Measurements from ENCODE around the gene CHST14.

The CHST14 gene

DNA sequence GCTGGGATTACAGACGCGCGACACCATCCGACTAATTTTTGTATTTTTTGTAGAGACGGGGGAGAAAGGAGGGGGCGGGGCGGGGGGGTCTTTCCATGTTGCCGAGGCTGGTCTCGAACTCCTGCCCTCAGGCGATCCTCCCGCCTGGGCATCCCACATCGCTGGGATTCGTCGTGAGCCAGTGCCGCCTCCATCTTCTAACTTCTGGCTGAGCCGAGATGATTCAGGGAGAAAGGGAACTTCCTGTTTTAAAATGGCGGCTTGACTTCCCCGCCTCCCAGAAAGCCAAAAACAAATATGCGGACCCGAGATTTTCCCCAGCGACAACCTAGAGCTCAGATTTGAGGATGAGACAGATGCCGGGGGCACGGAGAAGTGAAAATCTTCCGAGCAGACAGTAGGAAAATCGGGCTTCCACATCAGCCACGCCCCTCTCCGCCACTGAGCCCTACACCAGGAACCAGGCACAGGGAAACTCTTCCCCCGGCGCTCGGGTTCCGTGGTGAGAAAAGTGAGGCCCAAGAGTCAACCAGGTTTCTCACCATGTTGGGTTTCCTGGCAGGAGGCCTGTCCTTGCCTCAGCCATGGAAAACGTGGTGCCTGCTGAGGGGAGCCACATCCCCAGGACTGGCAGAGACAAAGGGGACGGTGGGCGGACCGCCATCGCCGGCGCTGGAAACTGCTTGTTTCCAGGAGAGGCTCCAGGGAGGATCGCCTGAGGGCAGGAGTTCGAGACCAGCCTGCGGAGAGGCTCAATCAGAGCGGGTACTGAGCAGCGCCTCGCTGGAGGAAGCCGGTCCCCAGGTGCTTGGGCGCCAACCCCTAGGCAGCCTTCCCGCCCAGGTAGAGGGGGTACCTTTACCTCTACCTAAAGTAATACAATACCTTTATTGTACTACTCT lies 18.7 kb downstream of the CHST14 start:
- peaks cover 0 to 5% of the 10 kb centered on the region in 2 donors for H3K27me3 ChIP-seq (ENCODE audit: control insufficient read depth in 1 of 2, insufficient read depth in 2 of 2, low read length in 2 of 2)
- H3K9me3 ChIP-seq (ENCODE audit: control insufficient read depth in 1 of 2, low read length in 2 of 2), result no peaks in the 10 kb centered on the region
- no peak overlapping the region for H3K27ac ChIP-seq (ENCODE audit: low read depth, low read length)
- H3K9ac ChIP-seq (ENCODE audit: low read depth in 1 of 2, low read length in 2 of 2), result no peak overlapping the region
- no peak overlapping the region for H3K4me3 ChIP-seq (ENCODE audit: low read depth in 1 of 2, low read length in 2 of 2)
- H3K4me1 ChIP-seq (ENCODE audit: control insufficient read depth in 1 of 2, insufficient read depth in 2 of 2, low read length in 2 of 2), result no peaks in the 10 kb centered on the region
- no peaks in the 10 kb centered on the region for H3K36me3 ChIP-seq (ENCODE audit: control insufficient read depth in 1 of 2, insufficient read depth in 2 of 2, low read length in 2 of 2)

DNA sequence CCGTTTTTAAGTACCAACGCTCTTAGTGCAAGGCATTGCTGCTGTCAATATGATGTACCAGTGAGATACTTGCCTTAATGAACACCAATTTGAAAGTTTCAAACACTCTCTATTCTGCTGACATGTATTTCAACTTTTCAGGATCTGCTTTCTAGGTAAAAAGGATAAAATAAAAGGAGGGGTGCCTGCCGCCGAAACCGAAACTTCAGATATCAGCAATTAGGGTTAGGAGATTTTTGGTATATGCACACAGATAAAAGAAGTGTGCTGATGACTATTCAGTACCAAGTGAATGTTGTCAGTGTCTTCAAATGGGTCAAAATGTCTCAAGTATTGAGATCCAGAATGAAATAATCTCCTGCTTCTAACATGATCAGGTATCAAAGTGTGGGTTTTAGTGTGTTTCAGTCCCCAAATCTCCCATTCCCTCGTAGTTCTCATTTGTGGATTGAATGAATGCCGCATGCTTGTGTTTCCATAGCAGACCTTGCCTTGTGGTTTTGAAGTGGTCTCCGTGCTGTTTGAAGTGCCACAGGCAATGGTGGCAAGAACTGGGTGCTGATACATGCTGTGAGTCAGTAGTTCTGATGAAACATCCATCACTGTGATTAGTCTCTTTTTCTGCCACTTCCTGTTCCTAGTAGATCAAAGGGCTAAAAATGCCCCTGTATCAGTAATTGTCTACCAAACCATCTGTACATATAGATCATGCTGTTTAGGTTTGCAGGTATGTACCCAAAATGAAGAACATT lies 22.5 kb downstream of the CHST14 start:
- H3K27ac ChIP-seq (ENCODE audit: low read depth, low read length), result no peak overlapping the region

DNA sequence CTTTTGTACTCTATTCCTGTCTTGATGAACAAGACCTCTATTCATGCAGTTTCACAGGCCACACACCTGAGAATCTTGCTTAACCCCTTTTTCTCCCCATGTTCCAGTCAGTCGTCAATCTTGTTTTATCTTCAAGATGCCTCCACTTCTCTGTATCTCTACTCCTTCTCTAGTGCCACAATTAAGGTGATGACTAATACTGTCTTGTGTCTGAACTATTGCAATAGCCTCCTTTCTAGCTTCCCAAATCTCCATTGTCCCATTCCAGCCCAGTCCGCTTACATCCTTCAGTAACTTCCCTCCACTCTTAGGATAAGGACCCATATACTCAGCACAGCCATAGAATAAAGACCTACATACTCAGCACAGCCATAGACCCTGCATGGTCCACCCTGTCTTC lies 24.7 kb downstream of the CHST14 start:
- peaks cover 0 to 9% of the 10 kb centered on the region in 2 donors for H3K27me3 ChIP-seq (ENCODE audit: control insufficient read depth in 1 of 2, insufficient read depth in 2 of 2, low read length in 2 of 2)
- no peaks in the 10 kb centered on the region for H3K9me3 ChIP-seq (ENCODE audit: control insufficient read depth in 1 of 2, low read length in 2 of 2)
- H3K9ac ChIP-seq (ENCODE audit: low read depth in 1 of 2, low read length in 2 of 2), result no peak overlapping the region
- no peaks in the 10 kb centered on the region for H3K36me3 ChIP-seq (ENCODE audit: control insufficient read depth in 1 of 2, insufficient read depth in 2 of 2, low read length in 2 of 2)
- H3K4me3 ChIP-seq (ENCODE audit: low read depth in 1 of 2, low read length in 2 of 2), result no peak overlapping the region
- no peak overlapping the region for H3K27ac ChIP-seq (ENCODE audit: low read depth, low read length)
- no peaks in the 10 kb centered on the region for H3K4me1 ChIP-seq (ENCODE audit: control insufficient read depth in 1 of 2, insufficient read depth in 2 of 2, low read length in 2 of 2)

More for the DNA sequence above, 22.5 kb downstream of the CHST14 start:
- H3K4me1 ChIP-seq (ENCODE audit: control insufficient read depth in 1 of 2, insufficient read depth in 2 of 2, low read length in 2 of 2), result no peaks in the 10 kb centered on the region
- no peaks in the 10 kb centered on the region for H3K9me3 ChIP-seq (ENCODE audit: control insufficient read depth in 1 of 2, low read length in 2 of 2)
- H3K27me3 ChIP-seq (ENCODE audit: control insufficient read depth in 1 of 2, insufficient read depth in 2 of 2, low read length in 2 of 2), result peaks cover 0 to 5% of the 10 kb centered on the region in 2 donors
- no peak overlapping the region for H3K4me3 ChIP-seq (ENCODE audit: low read depth in 1 of 2, low read length in 2 of 2)
- no peaks in the 10 kb centered on the region for H3K36me3 ChIP-seq (ENCODE audit: control insufficient read depth in 1 of 2, insufficient read depth in 2 of 2, low read length in 2 of 2)
- no peak overlapping the region for H3K9ac ChIP-seq (ENCODE audit: low read depth in 1 of 2, low read length in 2 of 2)

DNA sequence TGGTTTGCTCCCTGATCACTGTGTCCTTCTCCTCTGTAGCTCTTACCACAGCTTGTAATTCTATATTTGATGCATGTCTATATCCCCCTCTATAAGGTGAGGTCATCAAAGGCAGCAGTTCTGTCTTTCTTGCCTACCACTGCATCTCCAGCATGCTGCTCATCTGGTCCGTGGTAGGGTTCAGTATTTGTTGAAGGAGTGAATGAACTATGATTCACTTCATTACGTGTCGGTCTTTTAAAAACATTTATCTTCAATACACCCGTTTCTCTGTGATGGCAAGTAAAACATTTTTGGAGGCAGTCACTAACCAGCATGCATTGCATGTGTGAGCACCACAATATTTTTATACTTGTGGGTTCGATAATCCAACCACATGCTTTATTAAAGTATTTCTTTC lies 27.6 kb downstream of the CHST14 start:
- Histone ChIP-seq H3K27me3 (ENCODE audit: control insufficient read depth in 1 of 2, insufficient read depth in 2 of 2, low read length in 2 of 2) (peaks cover 0 to 12% of the 10 kb centered on the region in 2 donors), H3K4me3 (ENCODE audit: low read depth in 1 of 2, low read length in 2 of 2) (no peak overlapping the region), H3K9ac (ENCODE audit: low read depth in 1 of 2, low read length in 2 of 2) (no peak overlapping the region), H3K36me3 (ENCODE audit: control insufficient read depth in 1 of 2, insufficient read depth in 2 of 2, low read length in 2 of 2) (no peaks in the 10 kb centered on the region), H3K27ac (ENCODE audit: low read depth, low read length) (no peak overlapping the region), H3K9me3 (ENCODE audit: control insufficient read depth in 1 of 2, low read length in 2 of 2) (no peaks in the 10 kb centered on the region), H3K4me1 (ENCODE audit: control insufficient read depth in 1 of 2, insufficient read depth in 2 of 2, low read length in 2 of 2) (no peaks in the 10 kb centered on the region)

DNA sequence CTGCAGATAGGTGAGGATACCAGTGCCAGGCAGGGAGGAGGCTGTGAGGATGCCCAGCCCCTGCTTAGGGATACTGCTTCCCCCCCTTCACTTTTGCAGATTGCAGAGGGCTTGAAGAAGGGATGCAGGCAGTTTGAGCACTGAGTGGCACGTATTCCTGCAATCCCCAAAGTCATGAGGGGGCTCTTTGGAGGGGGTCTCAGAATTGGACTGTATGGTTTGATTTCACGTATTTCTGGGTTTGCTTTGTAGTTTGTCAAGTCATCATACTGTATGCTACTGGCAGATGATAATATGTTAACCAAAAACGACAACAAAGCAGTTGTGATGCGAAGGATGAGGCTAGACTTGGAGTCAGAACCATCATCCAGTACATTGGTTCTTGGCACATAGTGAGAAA lies 28.1 kb downstream of the CHST14 start:
- no peaks in the 10 kb centered on the region for H3K9me3 ChIP-seq (ENCODE audit: control insufficient read depth in 1 of 2, low read length in 2 of 2)
- H3K27me3 ChIP-seq (ENCODE audit: control insufficient read depth in 1 of 2, insufficient read depth in 2 of 2, low read length in 2 of 2), result peaks cover 0 to 8% of the 10 kb centered on the region in 2 donors
- no peak overlapping the region for H3K4me3 ChIP-seq (ENCODE audit: low read depth in 1 of 2, low read length in 2 of 2)
- no peaks in the 10 kb centered on the region for H3K4me1 ChIP-seq (ENCODE audit: control insufficient read depth in 1 of 2, insufficient read depth in 2 of 2, low read length in 2 of 2)
- H3K36me3 ChIP-seq (ENCODE audit: control insufficient read depth in 1 of 2, insufficient read depth in 2 of 2, low read length in 2 of 2), result no peaks in the 10 kb centered on the region
- no peak overlapping the region for H3K27ac ChIP-seq (ENCODE audit: low read depth, low read length)
- no peak overlapping the region for H3K9ac ChIP-seq (ENCODE audit: low read depth in 1 of 2, low read length in 2 of 2)

DNA sequence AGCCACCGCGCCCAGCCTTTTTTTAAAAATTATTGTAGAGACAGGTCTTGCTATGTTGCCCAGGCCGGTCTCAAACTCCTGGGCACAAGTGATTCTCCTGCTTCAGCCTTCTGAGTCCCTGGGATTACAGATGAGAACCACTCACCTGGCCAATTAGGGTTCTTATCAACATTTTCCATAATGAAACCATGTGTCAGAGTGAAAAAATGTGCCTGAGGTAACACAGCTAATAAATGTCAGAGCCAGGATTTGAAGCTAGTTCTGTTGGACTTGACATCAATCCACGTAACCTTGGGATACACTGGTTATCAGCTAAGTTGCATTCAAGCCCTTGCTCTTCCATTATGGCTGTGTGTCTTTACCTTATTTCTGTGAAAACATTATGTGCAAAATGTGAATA lies 29.1 kb downstream of the CHST14 start:
- Histone ChIP-seq H3K27ac (ENCODE audit: low read depth, low read length) (no peak overlapping the region), H3K4me3 (ENCODE audit: low read depth in 1 of 2, low read length in 2 of 2) (no peak overlapping the region), H3K27me3 (ENCODE audit: control insufficient read depth in 1 of 2, insufficient read depth in 2 of 2, low read length in 2 of 2) (peaks cover 2 to 8% of the 10 kb centered on the region in 2 donors), H3K36me3 (ENCODE audit: control insufficient read depth in 1 of 2, insufficient read depth in 2 of 2, low read length in 2 of 2) (no peaks in the 10 kb centered on the region), H3K9me3 (ENCODE audit: control insufficient read depth in 1 of 2, low read length in 2 of 2) (no peaks in the 10 kb centered on the region), H3K9ac (ENCODE audit: low read depth in 1 of 2, low read length in 2 of 2) (no peak overlapping the region), H3K4me1 (ENCODE audit: control insufficient read depth in 1 of 2, insufficient read depth in 2 of 2, low read length in 2 of 2) (no peaks in the 10 kb centered on the region)

DNA sequence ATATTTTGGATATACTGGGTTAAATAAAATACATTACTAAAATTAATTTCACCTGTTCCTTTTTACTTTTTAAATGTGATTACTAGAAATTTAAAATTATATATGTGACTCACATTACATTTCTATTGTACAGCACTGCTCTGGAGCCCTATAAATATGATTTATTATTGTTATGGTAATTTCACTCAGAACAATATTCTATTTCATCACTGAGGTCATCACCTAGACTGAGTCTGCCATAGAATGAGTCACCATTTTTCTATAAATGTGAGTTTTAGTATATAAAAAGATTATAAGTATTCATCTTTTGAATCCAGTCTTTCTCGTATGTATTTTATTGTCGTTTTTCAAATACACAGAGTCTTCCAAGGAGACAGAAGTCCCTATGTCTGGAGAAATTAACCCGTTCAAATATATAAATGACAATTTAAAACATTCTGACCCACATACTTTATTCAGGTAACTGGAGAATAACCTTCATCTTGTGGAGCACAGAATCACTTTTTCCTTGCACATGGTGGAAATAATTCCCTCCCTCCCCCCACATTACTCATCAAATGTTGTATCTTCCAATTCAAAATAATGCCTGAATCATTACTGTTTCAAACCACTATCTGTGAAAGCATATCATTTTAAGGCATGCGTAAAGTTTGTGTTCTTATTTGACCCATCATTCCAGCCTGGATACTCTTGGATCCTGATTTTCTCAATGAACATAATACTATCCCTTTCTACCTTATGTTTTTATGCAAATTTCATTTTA lies 30.0 kb downstream of the CHST14 start:
- H3K36me3 ChIP-seq (ENCODE audit: control insufficient read depth in 1 of 2, insufficient read depth in 2 of 2, low read length in 2 of 2), result no peaks in the 10 kb centered on the region
- no peak overlapping the region for H3K27ac ChIP-seq (ENCODE audit: low read depth, low read length)
- H3K27me3 ChIP-seq (ENCODE audit: control insufficient read depth in 1 of 2, insufficient read depth in 2 of 2, low read length in 2 of 2), result peaks cover 2 to 8% of the 10 kb centered on the region in 2 donors
- H3K9ac ChIP-seq (ENCODE audit: low read depth in 1 of 2, low read length in 2 of 2), result no peak overlapping the region
- no peak overlapping the region for H3K4me3 ChIP-seq (ENCODE audit: low read depth in 1 of 2, low read length in 2 of 2)
- no peaks in the 10 kb centered on the region for H3K9me3 ChIP-seq (ENCODE audit: control insufficient read depth in 1 of 2, low read length in 2 of 2)
- H3K4me1 ChIP-seq (ENCODE audit: control insufficient read depth in 1 of 2, insufficient read depth in 2 of 2, low read length in 2 of 2), result no peaks in the 10 kb centered on the region

DNA sequence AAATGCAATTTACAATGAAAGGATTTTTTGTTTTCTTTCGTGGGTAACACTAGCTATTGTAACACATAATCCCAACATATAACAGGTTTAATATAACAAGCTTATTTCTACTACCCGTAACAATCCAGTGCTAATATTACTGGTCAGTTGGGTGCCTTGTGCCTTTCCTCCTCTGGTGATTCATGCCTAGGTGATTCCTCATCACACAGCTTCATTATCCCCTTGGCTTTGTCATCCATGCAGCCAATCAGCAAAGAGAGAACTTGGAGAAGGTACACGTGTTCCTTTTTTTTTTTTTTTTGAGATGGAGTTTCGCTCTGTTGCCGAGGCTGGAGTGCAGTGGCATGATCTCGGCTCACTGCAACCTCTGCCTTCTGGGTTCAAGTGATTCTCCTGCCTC lies 30.7 kb downstream of the CHST14 start:
- peaks cover 2 to 8% of the 10 kb centered on the region in 2 donors for H3K27me3 ChIP-seq (ENCODE audit: control insufficient read depth in 1 of 2, insufficient read depth in 2 of 2, low read length in 2 of 2)
- no peaks in the 10 kb centered on the region for H3K4me1 ChIP-seq (ENCODE audit: control insufficient read depth in 1 of 2, insufficient read depth in 2 of 2, low read length in 2 of 2)
- H3K27ac ChIP-seq (ENCODE audit: low read depth, low read length), result no peak overlapping the region

DNA sequence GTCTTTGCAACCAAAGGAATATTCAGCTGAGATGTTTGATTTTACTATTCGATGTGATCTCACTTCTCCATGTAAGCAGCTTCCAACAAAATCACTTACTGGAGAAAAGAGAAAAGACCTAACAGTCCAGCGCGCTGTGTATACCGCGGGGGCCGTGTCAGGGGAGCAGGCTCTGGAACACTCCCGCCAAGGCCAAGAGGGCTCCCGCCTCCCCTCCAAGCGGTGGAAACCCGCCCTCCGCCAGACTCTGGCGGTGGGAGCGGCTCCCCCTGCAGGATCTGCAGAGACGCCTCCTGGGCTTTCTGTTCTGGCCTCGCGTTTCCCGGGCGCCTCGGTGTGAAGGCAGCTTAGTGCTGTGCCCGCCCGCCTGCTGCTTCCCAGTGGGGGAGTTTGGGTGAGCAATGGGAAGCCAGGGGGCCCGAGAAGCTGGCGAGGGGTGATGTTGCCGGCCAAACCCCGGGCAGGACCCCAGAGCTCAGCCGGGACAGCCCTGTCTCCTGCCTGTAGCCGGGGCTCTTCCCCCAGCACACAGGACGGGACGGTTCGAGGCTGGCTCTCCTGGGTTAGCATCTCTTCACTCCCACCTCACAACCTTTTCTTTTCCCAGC lies 36.3 kb downstream of the CHST14 start:
- Histone ChIP-seq H3K9me3 (ENCODE audit: control insufficient read depth in 1 of 2, low read length in 2 of 2) (no peaks in the 10 kb centered on the region), H3K27me3 (ENCODE audit: control insufficient read depth in 1 of 2, insufficient read depth in 2 of 2, low read length in 2 of 2) (peaks cover 13 to 14% of the 10 kb centered on the region in 2 donors), H3K27ac (ENCODE audit: low read depth, low read length) (no peak overlapping the region), H3K36me3 (ENCODE audit: control insufficient read depth in 1 of 2, insufficient read depth in 2 of 2, low read length in 2 of 2) (no peaks in the 10 kb centered on the region), H3K4me1 (ENCODE audit: control insufficient read depth in 1 of 2, insufficient read depth in 2 of 2, low read length in 2 of 2) (peaks cover 9 to 15% of the 10 kb centered on the region in 2 donors), H3K4me3 (ENCODE audit: low read depth in 1 of 2, low read length in 2 of 2) (peak overlapping the region; percentile 11 to 44), H3K9ac (ENCODE audit: low read depth in 1 of 2, low read length in 2 of 2) (no peak overlapping the region)

More for the DNA sequence above, 30.7 kb downstream of the CHST14 start:
- H3K36me3 ChIP-seq (ENCODE audit: control insufficient read depth in 1 of 2, insufficient read depth in 2 of 2, low read length in 2 of 2), result no peaks in the 10 kb centered on the region
- H3K4me3 ChIP-seq (ENCODE audit: low read depth in 1 of 2, low read length in 2 of 2), result no peak overlapping the region
- H3K9me3 ChIP-seq (ENCODE audit: control insufficient read depth in 1 of 2, low read length in 2 of 2), result no peaks in the 10 kb centered on the region
- no peak overlapping the region for H3K9ac ChIP-seq (ENCODE audit: low read depth in 1 of 2, low read length in 2 of 2)
